Endodermal cell (in vitro differentiated cells): ENCODE results near the gene TIAM2. TPM values are rescaled to one million over a fixed set of nuclear protein-coding genes. Genes with fewer than 3 reads are reported as not detected.

Experiments
- DNase-seq: peaks from one replicate; pipeline ENCODE4 v3.0.0-alpha.2; 2017
- H3K27ac ChIP-seq: 2 replicates; pipeline ENCODE4 v1.5.1; 2013; ENCODE audit warnings: mild to moderate bottlenecking, low read depth, low read length, moderate library complexity
- H3K27me3 ChIP-seq: 2 replicates; pipeline ENCODE4 v1.6.1; 2013; ENCODE audit warnings: mild to moderate bottlenecking, low read length, moderate library complexity; ENCODE audit not compliant: insufficient read depth, control insufficient read depth, poor library complexity, severe bottlenecking
- H3K36me3 ChIP-seq: 2 replicates; pipeline ENCODE4 v1.7.0; 2013; ENCODE audit warnings: mild to moderate bottlenecking, low read length, moderate library complexity; ENCODE audit not compliant: control insufficient read depth, insufficient read depth
- H3K4me1 ChIP-seq: one replicate; pipeline ENCODE4 v1.7.0; 2013; ENCODE audit warnings: low read length; ENCODE audit not compliant: control insufficient read depth, insufficient read depth
- H3K4me3 ChIP-seq: 2 replicates; pipeline ENCODE4 v1.5.1; 2013; ENCODE audit warnings: mild to moderate bottlenecking, low read length, moderate library complexity
- H3K9ac ChIP-seq: 2 replicates; pipeline ENCODE4 v1.6.1; 2013; ENCODE audit warnings: mild to moderate bottlenecking, low read length, moderate library complexity; ENCODE audit not compliant: poor library complexity, severe bottlenecking; ENCODE audit errors: extremely low read depth
- H3K9me3 ChIP-seq: 2 replicates; pipeline ENCODE4 v1.6.1; 2013; ENCODE audit warnings: mild to moderate bottlenecking, low read length, moderate library complexity; ENCODE audit not compliant: control insufficient read depth
- H3K27ac Mint-ChIP-seq: 2 replicates; pipeline ENCODE4 v1.8.0; 2020; ENCODE audit warnings: mixed read lengths
- H3K27me3 Mint-ChIP-seq: 2 replicates; pipeline ENCODE4 v1.8.0; 2021; ENCODE audit warnings: mild to moderate bottlenecking, mixed read lengths; ENCODE audit not compliant: insufficient read depth
- H3K36me3 Mint-ChIP-seq: 2 replicates; pipeline ENCODE4 v1.8.0; 2020; ENCODE audit warnings: low read depth, mixed read lengths
- H3K4me1 Mint-ChIP-seq: 2 replicates; pipeline ENCODE4 v1.8.0; 2020; ENCODE audit warnings: mixed read lengths
- H3K4me3 Mint-ChIP-seq: 2 replicates; pipeline ENCODE4 v1.8.0; 2020; ENCODE audit warnings: mild to moderate bottlenecking, moderate library complexity, mixed read lengths
- H3K9me3 Mint-ChIP-seq: 2 replicates; pipeline ENCODE4 v1.8.0; 2020; ENCODE audit warnings: mild to moderate bottlenecking, mixed read lengths
- WGBS, 2 experiments: methylation state at CpG; one replicate each; pipeline versions ENCODE4 v1.1.5 to v1.1.7; 2013; ENCODE audit warnings: missing lambda C conversion rate in 2 of 2, mixed read lengths in 1 of 2; ENCODE audit not compliant: insufficient coverage in 1 of 2, insufficient read length in 1 of 2; 5-methylcytosine and 5-hydroxymethylcytosine counted together
- total RNA-seq, 2 donors: library from RNA; stranded (reverse); fragmentation: NEBNext Ultra II Directional in 1 of 2; extraction: Animal tissue kit (Norgen Biotek cat#: 25700) in 1 of 2; gene quantifications; 2 replicates in 1 of 2; 3 replicates in 1 of 2; pipeline ENCODE4 v1.2.1, GENCODE V29; 2021
- TF ChIP-seq, protein P1 (sequence below): fragments of 200-600 bp; sonication (generic); conservative IDR thresholded peaks from 2 replicates; pipeline ENCODE4 v1.5.0; 2021; ENCODE audit warnings: antibody characterized with exemption, mild to moderate bottlenecking

Gene TIAM2
- total RNA-seq, 2 donors from 2014 or later: 15.7 to 17.5 TPM

DNA sequence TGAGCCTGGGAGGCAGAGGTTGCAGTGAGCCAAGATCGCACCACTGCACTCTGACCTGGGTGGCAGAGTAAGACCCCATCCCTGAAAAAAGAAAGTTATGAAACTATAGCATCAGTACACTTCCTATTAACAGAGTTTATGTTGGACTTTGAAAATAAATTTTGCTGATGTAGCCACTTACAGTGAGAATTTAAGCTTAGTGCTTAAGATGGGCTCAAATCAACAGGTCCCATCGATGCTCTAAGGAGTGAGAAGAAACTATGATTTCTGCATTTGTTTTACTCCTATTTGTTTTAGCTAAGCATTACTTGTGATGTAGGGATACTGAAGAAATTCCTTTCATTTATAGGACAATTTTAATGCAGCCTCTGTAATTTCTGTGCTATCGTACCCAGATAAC is 175.4 kb downstream of the TIAM2 start:
- no peak overlapping the region for H3K27ac ChIP-seq
- no peak for DNase-seq
- H3K36me3 ChIP-seq: peaks cover under 1% of the 10 kb centered on the region
- H3K27me3 ChIP-seq: no peaks in the 10 kb centered on the region
- Mint-ChIP-seq H3K4me3 (no peak overlapping the region), H3K9me3 (no peaks in the 10 kb centered on the region), H3K36me3 (peaks cover 6% of the 10 kb centered on the region), H3K4me1 (peaks cover 3% of the 10 kb centered on the region), H3K27ac (no peak overlapping the region), H3K27me3 (no peaks in the 10 kb centered on the region)
- H3K9me3 ChIP-seq: no peaks in the 10 kb centered on the region
- H3K4me1 ChIP-seq: no peaks in the 10 kb centered on the region
- TF ChIP-seq, protein P1, sequence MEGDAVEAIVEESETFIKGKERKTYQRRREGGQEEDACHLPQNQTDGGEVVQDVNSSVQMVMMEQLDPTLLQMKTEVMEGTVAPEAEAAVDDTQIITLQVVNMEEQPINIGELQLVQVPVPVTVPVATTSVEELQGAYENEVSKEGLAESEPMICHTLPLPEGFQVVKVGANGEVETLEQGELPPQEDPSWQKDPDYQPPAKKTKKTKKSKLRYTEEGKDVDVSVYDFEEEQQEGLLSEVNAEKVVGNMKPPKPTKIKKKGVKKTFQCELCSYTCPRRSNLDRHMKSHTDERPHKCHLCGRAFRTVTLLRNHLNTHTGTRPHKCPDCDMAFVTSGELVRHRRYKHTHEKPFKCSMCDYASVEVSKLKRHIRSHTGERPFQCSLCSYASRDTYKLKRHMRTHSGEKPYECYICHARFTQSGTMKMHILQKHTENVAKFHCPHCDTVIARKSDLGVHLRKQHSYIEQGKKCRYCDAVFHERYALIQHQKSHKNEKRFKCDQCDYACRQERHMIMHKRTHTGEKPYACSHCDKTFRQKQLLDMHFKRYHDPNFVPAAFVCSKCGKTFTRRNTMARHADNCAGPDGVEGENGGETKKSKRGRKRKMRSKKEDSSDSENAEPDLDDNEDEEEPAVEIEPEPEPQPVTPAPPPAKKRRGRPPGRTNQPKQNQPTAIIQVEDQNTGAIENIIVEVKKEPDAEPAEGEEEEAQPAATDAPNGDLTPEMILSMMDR: no peak
- WGBS, 2 experiments: 97 to 100% methylated on average over 3 of the region's 3 CpGs
- no peak overlapping the region for H3K9ac ChIP-seq
- H3K4me3 ChIP-seq: no peak overlapping the region

DNA sequence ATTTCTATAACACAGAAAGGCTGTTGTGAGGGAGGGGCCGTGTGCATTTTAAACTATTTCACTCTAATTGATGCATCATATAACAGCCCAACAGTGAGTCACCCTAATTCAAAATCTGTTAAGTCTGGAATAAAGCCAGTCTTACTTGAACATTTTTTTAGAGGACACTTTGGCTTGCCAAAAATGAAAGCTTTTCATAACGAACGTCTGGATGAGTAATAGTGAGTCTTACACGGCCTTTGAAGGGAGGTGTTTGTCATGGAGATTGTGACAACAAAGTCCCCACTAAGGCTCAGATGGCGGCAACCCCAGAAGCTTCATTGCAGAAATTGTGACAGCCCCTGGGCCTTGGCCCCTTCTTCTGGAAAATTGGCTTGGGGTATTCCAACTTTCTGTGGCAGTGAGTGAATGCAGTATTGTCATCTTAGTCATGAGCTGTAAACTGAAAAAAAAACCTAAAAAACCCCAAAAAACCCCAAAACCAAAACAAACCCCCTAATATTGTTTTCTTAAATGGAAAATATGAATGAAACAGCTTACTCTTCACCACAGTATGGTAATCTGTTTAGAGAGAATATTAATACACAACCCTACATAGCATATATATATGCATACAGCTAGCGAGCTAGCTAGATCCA is 176.1 kb downstream of the TIAM2 start:
- Histone ChIP-seq H3K4me1 (no peaks in the 10 kb centered on the region), H3K36me3 (no peaks in the 10 kb centered on the region), H3K9me3 (no peaks in the 10 kb centered on the region), H3K9ac (no peak overlapping the region), H3K4me3 (no peak overlapping the region), H3K27me3 (no peaks in the 10 kb centered on the region), H3K27ac (peak overlapping the region; percentile 9)
- Mint-ChIP-seq H3K36me3 (peaks cover 6% of the 10 kb centered on the region), H3K4me1 (peaks cover 3% of the 10 kb centered on the region), H3K9me3 (no peaks in the 10 kb centered on the region), H3K27ac (no peak overlapping the region), H3K27me3 (no peaks in the 10 kb centered on the region), H3K4me3 (no peak overlapping the region)
- TF ChIP-seq, protein P1: no peak
- peak; percentile 39 for DNase-seq
- WGBS, 2 experiments: 66 to 82% methylated on average over 6 of the region's 6 CpGs

- no peaks in the 10 kb centered on the region for H3K9me3 ChIP-seq
- no peaks in the 10 kb centered on the region for H3K4me1 ChIP-seq
- H3K27ac ChIP-seq: peak overlapping the region; percentile 9
- peak; percentile 49 for DNase-seq
- Mint-ChIP-seq H3K27me3 (no peaks in the 10 kb centered on the region), H3K36me3 (peaks cover 6% of the 10 kb centered on the region), H3K4me3 (no peak overlapping the region), H3K27ac (no peak overlapping the region), H3K4me1 (peaks cover 3% of the 10 kb centered on the region), H3K9me3 (no peaks in the 10 kb centered on the region)
- no peak overlapping the region for H3K4me3 ChIP-seq
- no peak overlapping the region for H3K9ac ChIP-seq
- H3K27me3 ChIP-seq: no peaks in the 10 kb centered on the region
- 68 to 71% methylated on average over 7 of the region's 7 CpGs for WGBS, 2 experiments
- TF ChIP-seq, protein P1: no peak
- H3K36me3 ChIP-seq: no peaks in the 10 kb centered on the region
These were observed 176.8 kb downstream of the TIAM2 start for GRCh38 chr6:155171747-155172449.
